Activated CD4-positive, alpha-beta memory T cell treated with anti-CD3 and anti-CD28 coated beads for 36 hours (primary cell): ENCODE data around the gene SYT11. TPM values are rescaled to one million over a fixed set of nuclear protein-coding genes. Genes with fewer than 3 reads are reported as not detected.
"Not testable (repeated sequence)": the region's sequence is repeated elsewhere in the genome, so short reads cannot be mapped to it uniquely, and the experiment has no call there.

ENCODE experiments used
- CTCF ChIA-PET: fragments of 350-600 bp; sonication (Branson Sonifier 250); formaldehyde crosslinking; loops from one replicate; lab custom pipeline; 2021; ENCODE audit warnings: antibody characterized with exemption, inconsistent platforms; lab: Charles Lee
- POLR2A ChIA-PET: fragments of 350-600 bp; sonication (Branson Sonifier 250); formaldehyde crosslinking; loops from one replicate; lab custom pipeline; 2021; ENCODE audit warnings: antibody characterized with exemption; lab: Charles Lee
- DNase-seq: peaks from one replicate; pipeline ENCODE4 v3.0.0-alpha.2; 2020
- H3K27ac Mint-ChIP-seq: one replicate; pipeline ENCODE4 v1.8.0; 2021; ENCODE audit warnings: mixed read lengths
- H3K27me3 Mint-ChIP-seq: one replicate; pipeline ENCODE4 v1.8.0; 2021; ENCODE audit warnings: mixed read lengths
- H3K36me3 Mint-ChIP-seq: one replicate; pipeline ENCODE4 v1.8.0; 2021; ENCODE audit warnings: mixed read lengths
- H3K4me1 Mint-ChIP-seq: one replicate; pipeline ENCODE4 v1.8.0; 2021; ENCODE audit warnings: low read depth, mixed read lengths
- H3K4me3 Mint-ChIP-seq: one replicate; pipeline ENCODE4 v1.8.0; 2021; ENCODE audit warnings: mild to moderate bottlenecking, mixed read lengths
- H3K9me3 Mint-ChIP-seq: one replicate; pipeline ENCODE4 v1.8.0; 2021; ENCODE audit warnings: mixed read lengths
- intact Hi-C: fragments of 100-400 bp; cut with micrococcal nuclease; formaldehyde crosslinking; loops from one replicate; pipeline ENCODE4 v1.15.1; 2023
- total RNA-seq, 2 experiments: library from RNA; stranded (reverse); gene quantifications; one replicate each; pipeline ENCODE4 v1.2.3, GENCODE V29; 2021

The SYT11 gene
- 10 to 100 TPM; 25.0 to 25.1 TPM for total RNA-seq

GRCh38 chr1:155859234-155859829 is at the start of gene SYT11:
TSS of gene SYT11 (plus strand) at chr1:155859567. CDS start at chr1:155859762, 195 bp downstream.
- POLR2A ChIA-PET: interaction anchor here (0.9 to 2.6 kb wide), 5 partner anchors 10 to 223 kb away, joined by 3 to 12 read pairs (median 7); partner anchors contain the start of gene KHDC4
- H3K9me3 Mint-ChIP-seq: no peaks in the 10 kb centered on the region
- H3K27ac Mint-ChIP-seq: peak within 1 kb of the TSS; percentile 93
- H3K36me3 Mint-ChIP-seq: peaks cover 8% of the 10 kb centered on the region
- peak within 1 kb of the TSS; percentile 99 for H3K4me3 Mint-ChIP-seq
- DNase-seq: peak; percentile 97
- no peaks in the 10 kb centered on the region for H3K27me3 Mint-ChIP-seq
- peaks cover 45% of the 10 kb centered on the region for H3K4me1 Mint-ChIP-seq
- CTCF ChIA-PET: interaction anchor here (2.0 to 2.3 kb wide), 2 partner anchors 130 to 194 kb away, joined by 6 to 7 read pairs; partner anchors contain the start of gene UBQLN4
- intact Hi-C loops: loop anchor here (1.0 to 10.0 kb wide), 7 partner anchors 33 to 883 kb away; partner anchors contain the start of genes CLK2, HCN3, LAMTOR2 and MRPL24

- H3K27ac Mint-ChIP-seq: no peak overlapping the region
- CTCF ChIA-PET: no interaction called here
Measured at GRCh38 chr1:155812878-155813277, 46.5 kb upstream of the SYT11 start.

GRCh38 chr1:155813672-155814071 is 45.7 kb upstream of the SYT11 start:
- no peak overlapping the region for H3K4me3 Mint-ChIP-seq
- H3K4me1 Mint-ChIP-seq: peaks cover 2% of the 10 kb centered on the region
- CTCF ChIA-PET: no interaction called here
- peak overlapping the region; percentile 3 for H3K27ac Mint-ChIP-seq
- peaks cover 31% of the 10 kb centered on the region for H3K36me3 Mint-ChIP-seq
- no peaks in the 10 kb centered on the region for H3K9me3 Mint-ChIP-seq
- POLR2A ChIA-PET: interaction anchor here (0.5 kb wide), 1 partner anchor 38 kb away, joined by 4 read pairs; no protein-coding TSS in a partner anchor
- H3K27me3 Mint-ChIP-seq: no peaks in the 10 kb centered on the region
- intact Hi-C loops: no loop called here
- DNase-seq: no peak

More at GRCh38 chr1:155812878-155813277, 46.5 kb upstream of the SYT11 start:
- Mint-ChIP-seq H3K9me3 (no peaks in the 10 kb centered on the region), H3K36me3 (peaks cover 32% of the 10 kb centered on the region), H3K27me3 (no peaks in the 10 kb centered on the region), H3K4me3 (no peak overlapping the region), H3K4me1 (peaks cover 2% of the 10 kb centered on the region)
- intact Hi-C loops: no loop called here
- POLR2A ChIA-PET: interaction anchor here (0.5 kb wide), 1 partner anchor 39 kb away, joined by 4 read pairs; no protein-coding TSS in a partner anchor
- DNase-seq: no peak

GRCh38 chr1:155816351-155816750 is 43.0 kb upstream of the SYT11 start:
- Mint-ChIP-seq H3K4me1 (no peaks in the 10 kb centered on the region), H3K27me3 (no peaks in the 10 kb centered on the region), H3K27ac (no peak overlapping the region), H3K4me3 (no peak overlapping the region), H3K36me3 (peaks cover 37% of the 10 kb centered on the region), H3K9me3 (no peaks in the 10 kb centered on the region)
- no peak for DNase-seq
- ChIA-PET CTCF (interaction anchor here (0.6 to 1.3 kb wide), 2 partner anchors 24 to 173 kb away, joined by 3 to 4 read pairs; no protein-coding TSS in a partner anchor), POLR2A (interaction anchor here (0.6 kb wide), 1 partner anchor 39 kb away, joined by 3 read pairs; no protein-coding TSS in a partner anchor)
- intact Hi-C loops: no loop called here

GRCh38 chr1:155827450-155827849 is 31.9 kb upstream of the SYT11 start:
- Mint-ChIP-seq H3K9me3 (no peaks in the 10 kb centered on the region), H3K4me1 (no peaks in the 10 kb centered on the region)

GRCh38 chr1:155831279-155831976 is 27.9 kb upstream of the SYT11 start:
- Mint-ChIP-seq H3K27ac (no peak overlapping the region), H3K36me3 (peaks cover 11% of the 10 kb centered on the region), H3K9me3 (no peaks in the 10 kb centered on the region), H3K4me3 (no peak overlapping the region), H3K27me3 (no peaks in the 10 kb centered on the region), H3K4me1 (peaks cover 14% of the 10 kb centered on the region)
- ChIA-PET CTCF (no interaction called here), POLR2A (no interaction called here)
- intact Hi-C loops: no loop called here
- no peak for DNase-seq

More at GRCh38 chr1:155827450-155827849, 31.9 kb upstream of the SYT11 start:
- intact Hi-C loops: no loop called here
- POLR2A ChIA-PET: no interaction called here
- no peak for DNase-seq
- peaks cover 21% of the 10 kb centered on the region for H3K36me3 Mint-ChIP-seq
- no peak overlapping the region for H3K4me3 Mint-ChIP-seq
- no peaks in the 10 kb centered on the region for H3K27me3 Mint-ChIP-seq
- no peak overlapping the region for H3K27ac Mint-ChIP-seq
- CTCF ChIA-PET: no interaction called here

- intact Hi-C loops: no loop called here
- Mint-ChIP-seq H3K36me3 (peaks cover 10% of the 10 kb centered on the region), H3K27me3 (no peaks in the 10 kb centered on the region), H3K9me3 (no peaks in the 10 kb centered on the region), H3K4me3 (no peak overlapping the region), H3K4me1 (peaks cover 25% of the 10 kb centered on the region), H3K27ac (no peak overlapping the region)
- ChIA-PET POLR2A (no interaction called here), CTCF (no interaction called here)
- no peak for DNase-seq
Measured at GRCh38 chr1:155833665-155834295, 25.6 kb upstream of the SYT11 start.

GRCh38 chr1:155834296-155834926 is 25.0 kb upstream of the SYT11 start:
- ChIA-PET POLR2A (no interaction called here), CTCF (no interaction called here)
- Mint-ChIP-seq H3K36me3 (peaks cover 10% of the 10 kb centered on the region), H3K4me3 (no peak overlapping the region), H3K4me1 (peaks cover 25% of the 10 kb centered on the region), H3K9me3 (no peaks in the 10 kb centered on the region), H3K27ac (no peak overlapping the region), H3K27me3 (no peaks in the 10 kb centered on the region)
- DNase-seq: no peak
- intact Hi-C loops: no loop called here

GRCh38 chr1:155834927-155835399 is 24.4 kb upstream of the SYT11 start:
- POLR2A ChIA-PET, DNase-seq: not testable (repeated sequence)

GRCh38 chr1:155835548-155835947 is 23.8 kb upstream of the SYT11 start:
- H3K27me3 Mint-ChIP-seq: no peaks in the 10 kb centered on the region
- H3K27ac Mint-ChIP-seq: no peak overlapping the region
- DNase-seq: no peak
- no peak overlapping the region for H3K4me3 Mint-ChIP-seq
- peaks cover 25% of the 10 kb centered on the region for H3K4me1 Mint-ChIP-seq
- H3K9me3 Mint-ChIP-seq: no peaks in the 10 kb centered on the region
- ChIA-PET CTCF (no interaction called here), POLR2A (no interaction called here)
- intact Hi-C loops: no loop called here
- peaks cover 8% of the 10 kb centered on the region for H3K36me3 Mint-ChIP-seq

More at GRCh38 chr1:155834927-155835399, 24.4 kb upstream of the SYT11 start:
- H3K9me3 Mint-ChIP-seq, intact Hi-C loops, H3K27ac Mint-ChIP-seq, CTCF ChIA-PET, H3K4me3 Mint-ChIP-seq, H3K27me3 Mint-ChIP-seq, H3K36me3 Mint-ChIP-seq: not testable (repeated sequence)
- peaks cover 25% of the 10 kb centered on the region for H3K4me1 Mint-ChIP-seq

- H3K9me3 Mint-ChIP-seq: no peaks in the 10 kb centered on the region
- ChIA-PET POLR2A (no interaction called here), CTCF (interaction anchor here (0.6 to 0.9 kb wide), 3 partner anchors 17 to 95 kb away, joined by 3 read pairs; partner anchors contain the start of gene GON4L)
- intact Hi-C loops: no loop called here
- no peak overlapping the region for H3K27ac Mint-ChIP-seq
- H3K4me1 Mint-ChIP-seq: peaks cover 28% of the 10 kb centered on the region
- no peaks in the 10 kb centered on the region for H3K27me3 Mint-ChIP-seq
- H3K4me3 Mint-ChIP-seq: no peak overlapping the region
- peaks cover 11% of the 10 kb centered on the region for H3K36me3 Mint-ChIP-seq
- DNase-seq: no peak
Measured at GRCh38 chr1:155840386-155840785, 19.0 kb upstream of the SYT11 start.
